Coronary artery (tissue), 2 donors: ENCODE results near the gene TWNK.

Experiments
- DNase-seq: peaks from one replicate; pipeline ENCODE4 v3.0.0-alpha.2; 2017; ENCODE audit warnings: low spot score
- H3K27ac ChIP-seq, 2 donors: fragments of 200-600 bp; sonication (generic); one replicate each; pipeline ENCODE4 v1.5.1; 2016 to 2019
- H3K4me3 ChIP-seq: fragments of 200-600 bp; sonication (generic); 2 replicates; pipeline ENCODE4 v1.5.1; 2016; ENCODE audit warnings: mild to moderate bottlenecking, moderate library complexity
- CTCF ChIP-seq: fragments of 200-600 bp; sonication (generic); IDR thresholded peaks from one replicate; pipeline ENCODE4 v1.5.1; 2019; ENCODE audit warnings: antibody characterized with exemption

TWNK gene

GRCh38 chr10:100997360-100998182 lies 10.2 kb downstream of the TWNK start:
- Histone ChIP-seq H3K4me3 (peak overlapping the region; percentile 85), H3K27ac (peak overlapping the region; percentile 99 to 100)
- DNase-seq = peak; percentile 92
- peak; percentile 79 for TF ChIP-seq CTCF

GRCh38 chr10:100998183-100998990 lies 11.0 kb downstream of the TWNK start:
- Histone ChIP-seq H3K27ac (peak overlapping the region; percentile 99 to 100), H3K4me3 (peak overlapping the region; percentile 85)
- peak; percentile 91 for DNase-seq
- no peak for TF ChIP-seq CTCF

- peak; percentile 98 for TF ChIP-seq CTCF
- Histone ChIP-seq H3K4me3 (peak overlapping the region; percentile 85), H3K27ac (peak overlapping the region; percentile 99 to 100)
- peak; percentile 89 for DNase-seq
Observed at GRCh38 chr10:100998991-100999741, 11.8 kb downstream of the TWNK start.

GRCh38 chr10:100999742-101000126 lies 12.4 kb downstream of the TWNK start, which contains the start of gene LZTS2:
TSS of gene LZTS2 (plus strand) at chr10:100999808. CDS start at chr10:101002539, 2,731 bp downstream.
- Histone ChIP-seq H3K27ac (peak within 1 kb of the TSS; percentile 99 to 100), H3K4me3 (peak within 1 kb of the TSS; percentile 85)
- no peak for TF ChIP-seq CTCF
- DNase-seq = no peak

- Histone ChIP-seq H3K27ac (peak overlapping the region; percentile 99 to 100), H3K4me3 (peak overlapping the region; percentile 85)
- DNase-seq = peak; percentile 82
- no peak for TF ChIP-seq CTCF
Observed at GRCh38 chr10:101000127-101000914, 13.0 kb downstream of the TWNK start.
